Measurements from ENCODE around the gene IFT25.

GRCh38 chr1:53913352-53914033 lies 32.0 kb downstream of the IFT25 start:
- TF ChIP-seq CTCF (conservative IDR thresholded peaks at IDR 0.05 in 1 of 2, IDR thresholded peaks at IDR 0.05 in 1 of 2; ENCODE audit: low read depth in 1 of 2, low read length in 2 of 2), result no peak
- no peak for TF ChIP-seq EZH2 (IDR thresholded peaks at IDR 0.05; ENCODE audit: low read length, missing control alignments)
